Measurements from ENCODE around the gene C10orf67.

The C10orf67 gene

DNA sequence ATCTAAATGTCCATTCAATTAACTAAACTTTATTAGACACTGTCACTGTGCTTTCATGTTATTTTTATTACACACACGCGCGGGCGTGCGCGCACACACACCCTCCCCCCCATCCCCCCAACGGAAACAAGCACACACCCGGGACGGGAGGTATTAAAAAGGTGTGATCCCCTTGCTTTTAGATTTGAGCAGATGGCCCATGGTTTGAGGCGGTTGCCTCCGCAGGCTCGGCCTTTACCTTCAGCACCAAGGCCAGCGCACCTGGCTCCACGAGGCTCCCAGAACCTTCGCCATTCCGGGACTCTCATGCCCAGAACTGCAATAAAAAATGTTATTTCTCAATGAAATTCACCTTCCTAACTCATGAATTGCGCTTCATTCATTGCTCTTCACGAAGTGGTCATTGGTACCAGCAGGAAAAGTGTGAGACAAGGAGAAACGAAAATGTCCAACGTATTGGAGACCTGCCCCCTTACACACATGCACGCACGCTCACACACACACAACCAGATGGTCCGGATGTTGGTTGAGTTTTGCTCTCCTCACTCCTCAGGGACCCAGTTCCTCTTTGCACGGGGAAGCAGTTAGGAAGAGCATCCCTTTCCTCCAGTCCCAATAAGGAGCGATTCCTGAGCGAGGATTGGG, 173.2 kb downstream of the C10orf67 start:
- no peak for DNase-seq (ENCODE audit: low spot score)

DNA sequence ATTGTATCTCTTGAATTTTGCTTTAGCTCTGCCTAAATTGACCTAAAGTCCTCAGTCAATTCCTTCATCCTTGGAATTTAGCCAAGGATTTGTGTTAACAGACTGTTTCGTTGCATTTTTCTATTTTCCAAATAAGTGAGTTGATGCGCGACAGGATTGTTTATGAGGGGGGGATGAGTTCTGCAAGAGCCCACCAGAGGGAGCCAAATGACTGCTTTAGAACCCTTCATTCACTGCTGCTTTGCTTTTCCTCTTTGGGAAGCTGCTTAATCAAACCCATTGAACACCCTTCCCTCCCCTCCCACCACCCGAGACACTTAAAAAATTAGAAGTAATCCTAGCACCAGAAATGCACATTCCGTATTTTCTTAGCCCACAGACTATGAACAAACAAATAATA, 186.2 kb downstream of the C10orf67 start:
- DNase-seq (ENCODE audit: low spot score): peak; percentile 61

- DNase-seq (ENCODE audit: low spot score): peak; percentile 53
Measured at GRCh38 chr10:23157691-23158369, 186.8 kb downstream of the C10orf67 start.

DNA sequence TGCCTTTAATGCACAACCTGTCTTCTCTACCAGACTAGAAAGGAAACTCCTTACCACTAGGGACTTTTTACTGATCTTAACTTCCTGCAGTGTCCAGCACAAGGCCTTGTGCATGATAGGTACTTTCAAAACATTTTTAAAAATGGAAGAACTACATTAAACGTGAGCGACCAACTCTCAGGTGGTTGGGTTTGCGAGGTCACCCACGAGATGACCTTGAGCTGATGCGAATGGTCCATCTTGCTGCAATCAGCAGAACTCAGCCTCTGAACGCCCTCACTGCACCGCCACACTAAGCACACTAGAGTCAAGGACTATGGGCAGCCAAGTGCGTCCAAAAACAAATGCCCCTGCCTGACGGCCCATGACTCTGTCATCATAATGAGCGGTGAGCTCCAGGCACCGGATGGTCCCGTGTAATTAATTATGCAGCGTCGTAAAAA, 187.3 kb downstream of the C10orf67 start:
- no peak for DNase-seq (ENCODE audit: low spot score)

GRCh38 chr10:23156447-23157150, 188.0 kb downstream of the C10orf67 start:
- DNase-seq (ENCODE audit: low spot score): no peak

- DNase-seq (ENCODE audit: low spot score): no peak
Measured at GRCh38 chr10:23155169-23155568, 189.4 kb downstream of the C10orf67 start.

Data from SW480 (cell line).